HG02884 (cell line): ENCODE results near the gene UROC1.

Source experiments
- ATAC-seq: cut with Tn5 transposase; IDR thresholded peaks from one replicate; pipeline ENCODE4 v1.9.1; 2021; ENCODE audit warnings: mild to moderate bottlenecking, moderate library complexity; ENCODE audit not compliant: unreplicated experiment

Gene UROC1

GRCh38 chr3:126517291-126517951 lies at the start of gene UROC1:
UROC1 (minus strand) TSS chr3:126517773; CDS start chr3:126517719, 54 bp downstream.
- ATAC-seq: no peak

- ATAC-seq: no peak
Observed at GRCh38 chr3:126562737-126563276, 45.2 kb upstream of the UROC1 start.

GRCh38 chr3:126558336-126559071 lies 40.9 kb upstream of the UROC1 start, which contains the start of gene C3orf22:
C3orf22 (minus strand) TSS chr3:126558932; CDS start chr3:126553390, 5,542 bp downstream.
- ATAC-seq: no peak

- ATAC-seq: no peak
Observed at GRCh38 chr3:126557761-126558160, 40.2 kb upstream of the UROC1 start.

GRCh38 chr3:126557415-126557745 lies 39.8 kb upstream of the UROC1 start:
- no peak for ATAC-seq

- no peak for ATAC-seq
Observed at GRCh38 chr3:126556637-126557414, 39.3 kb upstream of the UROC1 start.

- ATAC-seq: no peak
Observed at GRCh38 chr3:126555795-126556636, 38.4 kb upstream of the UROC1 start.

GRCh38 chr3:126554560-126555525 lies 37.3 kb upstream of the UROC1 start:
- no peak for ATAC-seq

GRCh38 chr3:126553284-126554084 lies 35.9 kb upstream of the UROC1 start:
- no peak for ATAC-seq

GRCh38 chr3:126552688-126553283 lies 35.2 kb upstream of the UROC1 start:
- no peak for ATAC-seq

- ATAC-seq: no peak
Observed at GRCh38 chr3:126551839-126552687, 34.5 kb upstream of the UROC1 start.

- ATAC-seq: no peak
Observed at GRCh38 chr3:126551121-126551838, 33.7 kb upstream of the UROC1 start.

GRCh38 chr3:126550488-126551051 lies 33.0 kb upstream of the UROC1 start:
- no peak for ATAC-seq

- ATAC-seq: no peak
Observed at GRCh38 chr3:126549861-126550487, 32.4 kb upstream of the UROC1 start.

GRCh38 chr3:126548556-126549466 lies 31.2 kb upstream of the UROC1 start:
- no peak for ATAC-seq
